GM19328 (cell line): ENCODE measurements around the gene SERTAD2.

Experiments used
- ATAC-seq: cut with Tn5 transposase; IDR thresholded peaks from one replicate; pipeline ENCODE4 v1.9.1; 2021; ENCODE audit warnings: mild to moderate bottlenecking, moderate library complexity; ENCODE audit not compliant: unreplicated experiment

SERTAD2 gene

DNA sequence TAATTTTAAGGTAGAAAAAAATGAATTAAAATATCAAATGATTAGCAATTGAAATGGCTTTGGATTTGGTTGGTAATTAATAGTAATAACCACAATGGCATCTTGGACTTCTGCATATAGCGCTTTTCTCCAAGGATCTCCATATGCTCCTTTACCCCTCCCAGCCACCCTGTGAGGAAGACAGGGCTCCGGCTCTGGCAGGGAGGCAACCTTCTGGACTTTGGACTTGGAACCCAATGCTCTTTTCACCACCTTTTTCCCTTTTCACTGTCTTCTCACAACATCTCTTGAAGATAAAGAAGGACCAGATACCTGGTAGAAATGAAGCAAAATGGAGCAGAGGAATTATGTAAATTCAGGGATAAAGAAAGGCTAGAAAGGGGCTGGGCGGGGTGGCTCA lies 23.8 kb upstream of the SERTAD2 start:
- no peak for ATAC-seq

DNA sequence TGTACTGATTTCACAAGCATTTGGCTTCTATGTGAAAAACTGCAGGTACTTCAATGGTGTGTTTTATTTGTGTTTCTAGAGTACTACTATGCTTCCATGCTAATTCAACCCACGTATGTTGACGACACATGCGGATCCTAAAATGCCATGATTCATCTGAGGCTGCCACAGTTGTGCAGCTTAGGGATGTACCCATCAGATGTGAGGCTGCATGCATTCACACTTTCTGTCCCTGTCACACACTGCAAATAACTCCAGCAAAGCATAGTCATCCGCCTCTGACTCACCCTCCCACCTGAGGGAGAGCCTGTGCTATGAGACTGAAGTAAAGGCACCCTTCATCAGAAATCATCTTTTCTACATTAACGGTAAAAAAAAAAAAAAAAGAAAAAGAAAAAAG lies 22.1 kb upstream of the SERTAD2 start:
- ATAC-seq, result no peak

DNA sequence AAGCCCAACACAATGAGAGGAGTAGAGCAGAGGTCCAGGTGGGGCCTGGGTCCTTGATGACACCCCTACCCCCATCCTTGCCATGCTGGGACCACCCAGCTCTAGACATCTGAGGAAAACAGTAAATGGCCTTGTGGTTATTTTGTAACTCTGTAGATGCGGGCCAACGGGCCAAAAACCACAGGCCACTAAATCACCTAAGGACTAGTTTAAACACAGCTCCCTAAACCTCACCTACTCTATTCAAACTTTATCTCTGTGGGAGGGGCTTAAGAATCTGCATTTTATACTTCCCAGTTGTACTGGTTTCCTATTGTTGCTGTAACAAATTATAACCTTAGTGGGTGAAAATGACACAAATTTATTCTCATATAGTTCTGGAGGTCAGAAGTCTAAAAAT lies 19.0 kb upstream of the SERTAD2 start:
- no peak for ATAC-seq

DNA sequence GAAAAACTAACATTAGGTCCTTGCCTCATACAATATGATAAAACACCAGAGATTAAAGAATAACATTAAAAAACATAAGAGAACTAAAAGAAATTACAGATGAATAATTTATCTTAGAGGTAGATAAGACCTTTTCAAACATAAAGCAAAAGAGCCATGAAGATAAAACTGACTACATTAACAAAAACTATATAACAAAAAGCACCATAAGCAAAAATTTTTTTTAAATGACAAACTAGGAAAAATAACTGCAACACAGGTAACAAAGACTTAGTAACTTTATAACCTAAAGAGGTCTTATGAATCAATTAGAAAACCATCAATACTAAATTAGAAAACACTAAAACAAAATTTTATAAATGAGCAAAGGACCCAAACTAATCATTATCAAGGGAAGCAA lies 16.3 kb upstream of the SERTAD2 start:
- ATAC-seq, result no peak

DNA sequence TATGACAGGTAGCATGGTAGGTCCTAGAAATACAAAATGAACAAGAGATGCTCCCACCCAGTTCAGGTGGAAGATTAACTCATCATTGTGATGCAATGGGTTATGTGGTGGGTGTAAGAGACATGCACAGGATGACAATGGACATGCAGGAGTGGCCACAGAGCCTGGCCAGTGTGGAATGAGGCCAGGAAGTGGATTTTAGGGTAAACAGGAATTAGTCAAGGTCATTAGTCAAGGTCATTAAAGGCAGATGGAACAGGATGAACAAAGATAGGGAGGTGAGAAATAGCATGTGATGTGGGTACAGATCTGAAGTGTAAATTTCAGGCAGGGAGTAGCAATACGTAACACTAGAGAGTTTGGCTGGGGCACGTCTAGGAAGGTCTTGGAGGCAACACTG lies 15.6 kb upstream of the SERTAD2 start:
- ATAC-seq, result no peak

DNA sequence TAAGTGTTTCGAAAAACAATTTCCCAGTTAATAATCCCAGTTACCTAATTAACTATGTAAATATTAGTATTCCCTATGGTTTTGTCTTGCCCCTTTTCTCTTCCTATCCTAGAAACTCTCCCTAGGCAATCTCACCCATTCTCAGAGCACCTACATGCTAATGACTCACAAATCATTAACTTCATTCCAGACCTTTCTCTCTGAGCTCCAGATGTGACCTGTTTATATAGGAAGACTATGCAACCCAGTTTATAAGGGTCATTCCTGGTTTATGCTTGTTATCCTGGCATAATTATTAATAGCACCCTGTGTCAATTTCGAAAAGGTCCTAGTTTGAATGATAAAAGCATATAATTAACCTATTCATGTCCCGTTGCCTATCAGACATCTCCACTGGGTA lies 14.8 kb upstream of the SERTAD2 start:
- ATAC-seq, result no peak

DNA sequence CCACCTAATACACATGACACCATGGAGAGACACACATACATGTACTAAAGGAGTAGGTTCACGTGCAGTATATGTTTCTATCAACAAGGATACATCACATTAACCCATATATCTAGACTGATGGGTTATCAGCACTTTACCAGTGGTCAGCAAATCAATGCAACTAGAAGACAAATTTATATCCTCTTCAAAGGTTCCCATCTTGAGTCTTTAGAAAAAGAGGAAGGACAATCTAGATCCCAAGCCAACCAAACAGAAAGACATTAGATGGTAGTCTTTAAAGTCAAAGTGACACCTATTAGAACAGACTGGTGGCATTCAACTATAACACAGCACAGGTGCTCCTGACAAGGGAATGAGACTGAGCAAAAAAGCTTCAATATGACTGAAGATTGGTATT lies 13.8 kb upstream of the SERTAD2 start:
- ATAC-seq, result no peak

DNA sequence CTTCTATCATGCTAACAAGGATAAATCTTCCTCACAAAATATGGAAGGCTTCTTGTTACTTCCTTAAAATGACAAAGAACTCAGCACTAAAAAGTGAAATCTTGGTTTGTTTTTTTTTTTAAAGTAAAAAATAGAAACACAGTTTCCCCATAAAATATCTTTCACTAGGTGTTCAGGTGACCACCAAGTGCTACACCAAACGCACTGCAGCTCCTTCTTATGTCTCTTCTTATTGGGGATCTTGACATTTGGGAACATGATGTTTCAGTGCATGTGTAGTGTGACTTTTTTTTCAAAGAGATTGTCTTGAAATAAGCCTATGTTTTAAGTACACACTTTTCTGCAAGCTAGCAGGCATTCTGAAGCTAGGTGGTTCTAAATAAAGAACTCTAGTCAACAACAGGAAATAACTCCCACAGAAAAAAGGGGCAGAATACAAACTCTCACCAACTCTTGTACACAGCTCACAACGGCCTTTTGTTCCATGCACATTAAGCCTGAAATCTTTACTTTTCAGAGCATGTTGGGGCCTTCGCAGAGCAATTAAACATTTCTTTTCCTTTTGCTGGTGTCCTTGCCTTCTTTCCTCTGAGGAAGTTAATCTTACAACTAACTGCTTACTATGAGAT lies 13.2 kb upstream of the SERTAD2 start:
- ATAC-seq, result no peak

DNA sequence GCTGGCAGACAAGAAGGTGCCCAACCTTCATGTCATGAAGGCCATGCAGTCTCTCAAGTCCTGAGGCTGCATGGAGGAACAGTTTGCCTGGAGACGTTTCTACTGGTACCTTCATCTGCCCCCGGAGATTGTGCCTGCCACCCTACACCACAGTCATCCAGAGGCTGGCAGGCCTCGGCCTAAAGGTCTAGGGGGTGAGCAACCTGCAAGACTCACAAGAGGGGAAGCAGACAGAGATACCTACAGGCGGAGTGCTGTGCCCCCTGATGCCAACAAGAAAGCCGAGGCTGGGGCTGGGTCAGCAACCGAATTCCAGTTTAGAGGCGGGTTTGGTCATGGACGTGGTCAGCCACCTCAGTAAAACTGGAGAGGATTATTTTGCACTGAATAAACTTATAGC lies 12.0 kb upstream of the SERTAD2 start:
- ATAC-seq, result no peak

DNA sequence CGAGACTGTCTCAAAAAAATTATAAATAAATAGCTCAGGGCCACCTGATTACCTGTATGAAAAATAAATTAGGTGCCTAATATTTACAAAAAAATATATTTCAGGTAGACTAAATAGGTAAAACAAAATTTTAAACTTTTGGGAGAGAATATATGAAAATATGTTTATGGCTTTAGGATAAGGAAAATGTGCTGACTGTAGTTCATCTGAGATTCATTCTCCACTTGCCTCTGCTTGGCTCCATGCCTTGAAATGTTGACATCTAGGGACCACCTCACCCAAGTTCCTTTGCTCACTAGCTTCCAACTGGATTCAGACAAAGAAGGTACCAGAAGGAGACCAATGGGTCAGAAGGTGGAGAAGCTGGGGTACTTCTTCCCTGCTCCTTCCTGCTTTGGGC lies 9.7 kb upstream of the SERTAD2 start:
- ATAC-seq, result no peak

DNA sequence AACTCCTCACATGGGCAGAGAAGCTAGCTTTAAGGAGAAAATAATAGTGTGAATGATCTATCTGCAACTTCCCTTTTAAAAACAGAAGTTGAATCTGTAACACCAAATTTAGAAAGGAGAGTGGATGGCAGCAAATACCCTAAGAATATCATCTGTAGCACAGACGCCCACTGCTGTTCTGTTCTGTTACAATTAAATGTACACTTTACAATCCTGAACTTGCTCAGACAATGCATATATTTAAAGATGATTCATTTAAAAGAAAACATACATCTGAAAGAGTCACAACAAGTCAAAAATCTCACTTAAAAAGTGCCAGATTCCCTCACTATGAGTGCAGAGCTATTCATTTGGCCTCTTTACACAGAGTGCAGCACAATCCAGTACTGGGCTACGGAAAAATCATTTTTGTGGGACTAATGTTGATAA lies 8.0 kb upstream of the SERTAD2 start:
- peak; percentile 50 for ATAC-seq

DNA sequence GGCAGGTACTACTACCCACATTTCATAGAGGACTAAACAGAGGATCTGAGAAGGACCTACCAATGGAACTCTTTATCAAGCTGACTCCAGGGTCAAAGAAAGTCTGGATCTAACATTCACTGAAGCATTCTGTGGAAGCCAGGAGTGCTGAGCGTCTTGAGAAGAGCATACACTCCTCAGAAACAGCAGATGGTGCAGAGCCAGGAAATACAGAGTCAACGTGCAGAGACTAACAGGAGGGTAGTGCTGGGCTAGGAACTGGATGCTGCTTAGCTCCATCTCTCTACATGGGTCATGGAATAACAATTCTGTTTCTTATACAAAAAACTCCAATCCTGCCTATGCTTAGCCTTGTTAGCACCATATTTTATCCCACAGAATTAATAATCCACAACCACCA lies 5.5 kb upstream of the SERTAD2 start:
- no peak for ATAC-seq

DNA sequence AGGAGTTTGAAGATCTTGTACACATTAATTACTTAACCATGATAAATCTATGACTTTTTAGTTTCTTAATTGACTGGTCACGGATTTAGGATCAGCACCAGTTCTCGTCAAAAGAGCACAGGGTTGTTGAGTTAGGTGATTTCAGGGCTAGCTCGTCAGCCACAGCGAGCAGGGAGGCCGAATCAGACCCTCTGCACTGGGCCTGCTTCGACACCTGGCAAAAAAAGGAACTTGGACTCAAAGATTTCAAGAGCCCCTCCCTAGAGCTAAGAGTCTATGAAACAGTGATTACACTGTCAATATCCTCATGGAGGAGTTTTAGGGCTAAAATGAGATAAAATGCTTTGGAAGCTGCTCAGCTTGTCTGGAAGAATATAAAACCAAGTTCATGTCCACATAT lies 4.6 kb upstream of the SERTAD2 start:
- no peak for ATAC-seq

DNA sequence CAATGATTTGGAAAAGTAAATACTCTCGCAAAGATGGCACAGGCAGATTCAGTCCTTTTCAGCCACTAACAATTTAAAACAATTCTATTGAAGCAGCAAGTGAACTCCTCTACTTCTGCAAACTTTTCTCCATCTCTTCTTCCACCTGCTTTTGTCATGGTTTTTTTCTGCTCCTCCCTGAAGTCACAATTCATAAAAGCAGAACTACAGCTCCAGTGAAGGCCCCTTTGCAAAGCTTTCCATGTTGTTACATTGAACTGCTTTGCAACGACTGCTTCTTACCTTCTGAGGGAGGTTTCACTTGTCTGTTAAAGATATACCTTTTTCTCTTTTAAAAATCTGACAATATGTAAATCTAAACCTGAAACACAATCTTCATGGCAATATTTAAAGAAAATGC lies 3.7 kb upstream of the SERTAD2 start:
- no peak for ATAC-seq

DNA sequence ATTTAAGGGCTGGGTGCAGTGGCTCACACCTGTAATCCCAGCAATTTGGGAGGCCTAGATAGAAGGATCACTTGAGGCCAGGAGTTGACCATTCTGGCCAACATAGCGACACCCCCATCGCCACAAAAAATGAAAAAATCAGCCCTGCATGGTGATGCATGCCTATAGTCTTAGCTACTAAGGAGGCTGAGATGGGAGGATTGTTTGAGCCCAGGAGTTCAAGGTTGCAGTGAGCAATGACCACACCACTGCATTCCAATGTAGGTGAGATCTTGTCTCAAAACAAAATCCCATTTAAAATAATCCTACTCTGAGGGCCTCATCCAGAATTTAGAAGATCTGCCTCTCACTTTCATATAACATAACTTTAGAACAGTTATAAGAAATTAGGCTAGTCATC lies 2.7 kb upstream of the SERTAD2 start:
- no peak for ATAC-seq

DNA sequence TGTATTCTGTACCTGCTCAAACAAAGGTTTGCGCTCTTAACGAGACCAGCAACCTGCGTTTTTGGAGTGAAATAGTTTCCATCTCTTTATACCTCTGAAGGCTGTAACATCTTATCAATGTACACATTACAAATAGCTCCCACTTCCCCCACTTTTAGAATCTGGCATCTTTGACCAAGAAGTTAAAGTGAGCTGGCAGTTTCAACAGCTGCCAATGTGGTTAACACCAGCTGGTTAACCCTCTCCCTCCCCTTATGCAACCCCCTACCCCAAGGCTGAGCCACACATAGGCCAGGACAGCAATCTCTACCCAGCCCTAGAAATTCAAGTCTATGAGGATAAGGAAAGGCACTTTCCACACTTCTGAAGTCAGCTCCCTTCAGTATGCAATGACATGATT lies 2.2 kb upstream of the SERTAD2 start:
- no peak for ATAC-seq

DNA sequence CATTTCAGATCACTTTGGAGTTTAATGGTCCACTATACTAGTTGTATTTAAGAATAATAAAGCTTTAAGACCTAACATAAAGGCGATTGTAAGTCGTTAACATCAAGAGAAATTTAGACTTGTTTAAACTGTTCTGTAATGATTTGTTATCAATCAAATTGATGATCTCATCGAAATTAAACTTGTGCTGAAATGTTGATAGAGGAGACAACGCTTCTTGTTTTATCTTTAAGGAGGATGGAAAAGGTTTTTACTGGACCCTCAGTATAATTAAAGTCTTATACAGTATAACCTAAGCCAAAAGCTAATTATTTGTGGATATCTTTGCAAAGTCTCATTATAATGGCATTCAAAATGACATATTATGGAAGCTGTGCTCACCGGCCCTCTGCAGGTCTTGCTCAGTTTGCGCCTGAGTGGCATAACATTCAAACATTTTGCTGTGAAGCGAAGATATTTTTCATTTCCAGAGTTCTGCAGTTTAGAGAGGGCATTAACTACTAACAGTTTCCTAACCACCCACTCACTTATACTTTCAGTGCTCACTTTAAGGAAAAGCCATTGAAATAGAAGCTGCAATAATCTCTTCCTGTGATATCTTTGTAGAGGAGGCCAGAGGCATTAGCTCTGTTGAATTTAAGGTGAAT lies 1.4 kb upstream of the SERTAD2 start:
- ATAC-seq, result no peak

DNA sequence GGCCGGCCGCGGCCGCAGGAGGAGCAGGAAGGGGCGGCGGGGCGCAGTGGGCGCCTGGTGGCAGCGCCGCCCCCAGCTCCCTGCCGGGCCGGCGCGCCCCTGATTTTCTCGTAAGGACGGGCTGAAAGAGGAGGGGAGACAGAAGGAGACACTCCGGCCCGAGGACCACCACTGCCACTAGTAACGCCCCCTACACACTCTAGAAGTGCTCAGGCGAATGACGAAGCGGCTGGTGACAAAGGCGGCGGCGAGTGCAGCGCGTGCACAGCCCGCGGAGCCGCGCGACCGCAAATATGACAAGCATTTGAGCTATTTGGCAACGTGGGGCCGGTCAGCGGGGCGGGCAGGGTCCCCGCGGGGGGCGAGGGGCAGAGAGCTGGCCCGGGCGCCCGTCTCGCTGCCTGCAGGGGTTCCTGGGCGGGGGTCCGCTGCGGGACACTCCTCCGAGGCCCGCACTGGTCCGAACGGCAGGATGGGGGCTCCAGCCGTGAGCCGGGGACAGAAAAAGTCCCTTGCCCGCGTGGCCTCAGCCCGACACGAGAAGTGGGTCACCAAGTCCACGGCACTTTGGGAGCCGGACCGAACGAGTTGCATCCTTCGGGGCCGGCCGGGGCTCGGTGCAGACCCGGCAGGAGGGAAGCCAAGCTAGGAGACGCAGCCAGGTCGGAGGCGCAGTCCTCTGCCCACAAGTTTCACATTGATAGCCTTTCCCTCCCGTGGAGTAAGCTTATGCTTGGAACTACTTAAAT lies 524 bp upstream of the SERTAD2 start:
- peak; percentile 38 for ATAC-seq

DNA sequence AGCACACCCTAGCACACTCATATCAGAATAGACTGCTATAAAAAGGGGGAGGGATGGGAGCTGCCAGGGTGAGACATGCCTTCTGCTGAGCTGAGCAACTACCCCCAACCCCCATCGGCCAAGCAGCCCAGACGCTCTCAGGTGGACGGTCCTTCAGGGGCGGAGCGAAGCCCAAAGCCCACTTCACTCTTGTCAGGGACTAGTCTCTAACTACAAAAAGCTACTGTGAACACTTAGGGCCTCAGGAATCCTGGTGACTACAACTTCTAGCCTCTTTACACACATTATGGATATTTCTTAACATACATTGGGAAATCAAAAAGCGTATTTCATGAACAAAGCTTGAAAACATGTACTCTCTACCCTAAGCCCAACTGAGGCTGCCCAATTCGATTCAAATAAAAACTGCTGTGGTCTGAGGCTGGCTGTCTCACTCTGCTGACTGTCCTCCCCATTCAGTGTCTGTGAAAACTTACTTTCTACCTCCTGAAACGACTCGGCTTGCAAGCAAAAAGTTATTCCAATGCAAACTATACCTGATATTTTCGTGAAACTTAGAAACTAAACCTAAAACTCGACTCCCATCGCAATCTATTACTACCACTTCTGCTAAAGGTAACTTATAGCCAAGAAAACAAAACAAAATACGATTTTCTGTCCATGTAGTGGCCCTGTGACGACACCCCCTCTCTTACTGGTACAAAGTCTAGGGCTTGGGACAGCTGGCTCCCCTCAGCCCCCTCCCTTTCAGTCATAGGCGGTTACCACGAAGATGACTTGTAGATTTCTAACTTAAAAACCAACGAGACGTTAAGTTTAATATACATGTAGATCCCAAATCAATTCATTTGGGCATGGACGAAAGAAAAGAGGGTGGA lies 1.2 kb downstream of the SERTAD2 start:
- no peak for ATAC-seq

DNA sequence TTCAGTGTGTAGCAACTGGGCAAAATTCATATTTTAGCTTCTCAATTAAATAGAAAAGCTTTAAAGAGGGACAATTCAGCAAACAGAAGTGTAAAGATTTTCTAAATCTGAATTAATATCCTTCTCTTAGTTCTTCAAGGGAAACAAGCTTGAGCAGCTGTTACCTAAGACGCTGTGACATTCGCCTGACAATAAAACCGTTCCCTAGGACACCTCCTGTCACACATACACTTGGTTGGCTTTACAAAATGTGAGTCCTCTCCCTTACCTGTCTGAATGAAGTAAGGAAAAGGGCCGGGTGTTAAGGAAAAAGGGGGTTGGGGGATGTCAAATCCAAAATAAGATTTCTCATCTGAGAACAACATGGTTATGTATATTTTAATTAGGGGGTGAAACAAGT lies 2.1 kb downstream of the SERTAD2 start:
- ATAC-seq, result no peak

DNA sequence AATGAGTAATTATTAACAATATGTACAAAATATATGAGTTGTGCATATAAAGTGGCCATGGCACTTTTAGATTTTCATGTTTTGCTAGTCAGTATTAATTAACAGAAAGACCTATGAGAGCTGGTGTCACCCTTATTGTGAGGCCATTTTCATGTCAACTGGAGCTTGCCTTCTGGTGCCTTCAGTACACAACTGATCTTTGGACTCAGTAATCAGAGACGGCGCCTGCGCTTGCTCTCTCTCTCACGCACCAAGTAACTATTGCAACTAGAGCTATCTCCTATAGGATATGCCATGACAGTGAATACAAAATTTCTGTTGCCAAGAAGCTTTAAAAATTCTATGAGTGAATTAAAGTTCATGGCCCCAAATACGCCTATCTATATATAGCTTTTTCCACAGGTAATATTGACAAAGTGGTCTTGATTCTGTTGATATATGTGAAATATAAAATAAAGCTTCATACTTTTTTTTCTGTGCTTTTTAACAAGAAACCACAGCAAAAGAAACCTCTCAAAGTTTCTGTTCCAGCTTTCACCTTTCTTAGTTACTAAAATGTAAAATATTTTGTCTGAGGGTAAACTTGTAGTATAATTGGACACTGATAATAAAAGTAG lies 2.9 kb downstream of the SERTAD2 start:
- no peak for ATAC-seq
